Umbilical cord (tissue), 2 donors: ENCODE results near the gene CD81. TPM values are rescaled to one million over a fixed set of nuclear protein-coding genes. Genes with fewer than 3 reads are reported as not detected.
A peak's percentile ranks its signal among the peaks of the same experiment; 100 is the strongest.

Experiments used
- DNase-seq: peaks from one replicate; pipeline ENCODE4 v3.0.0-alpha.2; 2015; ENCODE audit warnings: low spot score
- total RNA-seq: library from RNA; depleted of rRNA; stranded (reverse); fragments of >200 nt; gene quantifications from one replicate; pipeline ENCODE4 v1.2.3, GENCODE V29; 2014; ENCODE audit warnings: low replicate concordance; ENCODE audit not compliant: insufficient read depth

The CD81 gene
- total RNA-seq, 1 donor from 2014 or later: 160 TPM

DNA sequence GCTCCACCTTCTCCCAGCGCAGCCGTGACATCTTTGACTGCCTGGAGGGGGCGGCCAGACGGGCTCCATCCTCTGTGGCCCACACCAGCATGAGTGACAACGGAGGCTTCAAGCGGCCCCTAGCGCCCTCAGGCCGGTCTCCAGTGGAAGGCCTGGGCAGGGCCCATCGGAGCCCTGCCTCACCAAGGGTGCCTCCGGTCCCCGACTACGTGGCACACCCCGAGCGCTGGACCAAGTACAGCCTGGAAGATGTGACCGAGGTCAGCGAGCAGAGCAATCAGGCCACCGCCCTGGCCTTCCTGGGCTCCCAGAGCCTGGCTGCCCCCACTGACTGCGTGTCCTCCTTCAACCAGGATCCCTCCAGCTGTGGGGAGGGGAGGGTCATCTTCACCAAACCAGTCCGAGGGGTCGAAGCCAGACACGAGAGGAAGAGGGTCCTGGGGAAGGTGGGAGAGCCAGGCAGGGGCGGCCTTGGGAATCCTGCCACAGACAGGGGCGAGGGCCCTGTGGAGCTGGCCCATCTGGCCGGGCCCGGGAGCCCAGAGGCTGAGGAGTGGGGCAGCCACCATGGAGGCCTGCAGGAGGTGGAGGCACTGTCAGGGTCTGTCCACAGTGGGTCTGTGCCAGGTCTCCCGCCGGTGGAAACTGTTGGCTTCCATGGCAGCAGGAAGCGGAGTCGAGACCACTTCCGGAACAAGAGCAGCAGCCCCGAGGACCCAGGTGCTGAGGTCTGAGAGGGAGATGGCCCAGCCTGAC, 26.0 kb downstream of the CD81 start:
- DNase-seq: no peak

GRCh38 chr11:2404735-2405196, 27.7 kb downstream of the CD81 start:
- no peak for DNase-seq

DNA sequence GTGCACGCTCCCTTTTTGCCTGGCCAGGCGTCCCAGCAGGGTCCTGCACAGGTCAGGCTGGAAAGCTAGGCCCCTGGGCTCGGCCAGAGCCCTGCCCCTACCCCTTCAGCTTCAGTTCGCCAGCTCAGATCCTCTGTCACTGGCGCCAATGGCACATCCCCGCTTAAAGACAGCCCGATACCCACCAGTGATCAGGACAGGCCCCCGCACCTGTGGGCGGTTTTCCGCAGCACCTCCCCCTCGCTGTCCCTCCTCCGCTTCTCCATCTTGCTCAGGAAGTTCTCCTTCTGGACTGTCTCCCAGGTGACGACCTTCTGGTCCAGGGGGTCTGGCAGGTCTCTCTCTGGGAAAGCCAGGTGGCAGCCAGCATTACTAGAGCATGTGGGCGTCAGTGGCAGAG, 29.3 kb downstream of the CD81 start:
- DNase-seq: no peak

DNA sequence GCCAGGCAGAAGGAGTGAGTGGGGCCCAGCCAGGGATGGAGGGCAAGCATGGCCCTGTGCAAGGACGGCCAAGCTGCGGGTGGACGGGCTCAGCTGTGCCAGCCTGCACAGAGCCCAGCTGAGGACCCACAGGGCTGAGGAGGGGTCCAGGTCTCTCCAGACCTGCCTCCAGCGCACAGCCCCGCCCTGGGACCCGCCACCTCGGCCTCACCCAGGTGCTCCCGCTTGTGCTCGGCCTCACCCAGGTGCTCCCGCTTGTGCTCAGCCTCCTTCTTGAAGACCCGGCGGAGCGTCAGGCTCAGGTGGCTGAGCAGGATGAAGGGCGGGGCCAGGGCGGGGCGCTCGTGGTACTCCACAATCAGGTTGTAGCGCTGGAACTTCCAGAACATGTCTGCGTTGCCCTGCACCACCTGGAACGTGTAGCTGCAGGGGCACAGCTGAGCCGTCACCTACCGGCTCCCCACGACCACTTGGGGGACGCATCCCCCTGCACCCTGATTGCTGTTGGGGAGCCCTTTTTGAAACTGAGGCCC, 29.8 kb downstream of the CD81 start:
- DNase-seq: no peak

- DNase-seq: peak; percentile 11
Measured at GRCh38 chr11:2408671-2409070, 31.6 kb downstream of the CD81 start.

DNA sequence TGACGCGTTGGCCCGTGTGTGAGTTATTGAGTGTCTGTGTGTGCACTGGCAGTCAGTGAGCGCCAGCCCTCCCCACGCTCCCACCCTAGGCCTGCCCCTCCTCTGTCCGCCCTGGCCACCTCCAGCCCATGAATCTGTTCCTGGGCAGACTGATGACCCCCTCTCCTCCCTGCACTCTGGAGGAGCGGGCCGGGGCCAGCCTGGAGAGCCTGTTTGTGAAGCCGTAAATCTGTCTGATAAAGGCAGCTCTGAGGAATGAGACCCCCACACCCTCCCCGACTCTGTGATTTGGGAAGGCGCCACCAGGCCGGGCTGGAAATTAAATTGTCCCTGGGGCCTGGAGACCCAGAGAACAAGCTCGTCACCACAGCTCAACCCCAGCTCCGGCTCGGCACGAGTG, 32.0 kb downstream of the CD81 start:
- peak; percentile 63 for DNase-seq

- peak; percentile 38 for DNase-seq
Measured at GRCh38 chr11:2409611-2410468, 32.7 kb downstream of the CD81 start.

GRCh38 chr11:2410616-2411015, 33.5 kb downstream of the CD81 start:
- DNase-seq: no peak

- DNase-seq: no peak
Measured at GRCh38 chr11:2411446-2412305, 34.6 kb downstream of the CD81 start.

DNA sequence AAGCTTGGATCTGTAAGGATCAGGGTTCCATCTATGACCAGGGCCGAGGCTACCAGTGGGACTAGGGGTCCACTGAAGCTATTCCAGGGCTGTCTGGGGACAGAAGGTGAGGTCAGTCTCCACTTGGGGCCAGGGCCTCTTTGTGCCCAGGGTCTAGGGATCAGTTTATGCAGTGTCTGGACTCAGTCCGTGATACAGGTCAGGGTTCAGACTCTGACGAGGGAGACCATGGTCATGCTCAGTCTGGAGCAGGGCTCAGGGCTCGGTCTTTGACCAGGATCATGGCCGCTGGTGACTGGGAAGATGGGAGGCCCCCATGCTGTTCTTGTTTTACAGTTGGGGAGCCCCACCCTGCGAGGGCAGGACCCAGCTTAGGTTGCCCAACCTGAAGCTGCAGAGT, 35.2 kb downstream of the CD81 start:
- no peak for DNase-seq

- no peak for DNase-seq
Measured at GRCh38 chr11:2413742-2414579, 36.9 kb downstream of the CD81 start.

- DNase-seq: no peak
Measured at GRCh38 chr11:2414616-2415015, 37.5 kb downstream of the CD81 start.

DNA sequence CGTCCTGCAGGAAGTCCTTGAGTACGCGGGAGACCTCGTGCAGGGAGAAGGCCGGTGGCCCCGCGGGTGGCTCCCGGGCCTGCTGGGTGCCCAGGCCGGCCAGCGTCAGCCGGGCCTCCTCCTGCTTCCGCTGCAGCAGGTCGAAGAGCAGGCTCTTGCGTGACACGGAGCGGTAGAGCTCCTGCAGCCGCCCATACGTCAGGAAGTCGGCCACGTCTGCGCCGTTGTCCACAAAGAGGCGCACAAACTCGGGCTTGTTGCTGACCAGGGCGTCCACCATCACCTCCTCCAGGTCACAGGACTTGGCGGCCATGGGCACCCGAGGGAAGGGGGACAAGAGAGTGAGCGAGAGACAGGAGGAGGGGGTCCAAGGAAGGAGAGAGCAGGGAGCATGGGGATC, 38.1 kb downstream of the CD81 start:
- no peak for DNase-seq

DNA sequence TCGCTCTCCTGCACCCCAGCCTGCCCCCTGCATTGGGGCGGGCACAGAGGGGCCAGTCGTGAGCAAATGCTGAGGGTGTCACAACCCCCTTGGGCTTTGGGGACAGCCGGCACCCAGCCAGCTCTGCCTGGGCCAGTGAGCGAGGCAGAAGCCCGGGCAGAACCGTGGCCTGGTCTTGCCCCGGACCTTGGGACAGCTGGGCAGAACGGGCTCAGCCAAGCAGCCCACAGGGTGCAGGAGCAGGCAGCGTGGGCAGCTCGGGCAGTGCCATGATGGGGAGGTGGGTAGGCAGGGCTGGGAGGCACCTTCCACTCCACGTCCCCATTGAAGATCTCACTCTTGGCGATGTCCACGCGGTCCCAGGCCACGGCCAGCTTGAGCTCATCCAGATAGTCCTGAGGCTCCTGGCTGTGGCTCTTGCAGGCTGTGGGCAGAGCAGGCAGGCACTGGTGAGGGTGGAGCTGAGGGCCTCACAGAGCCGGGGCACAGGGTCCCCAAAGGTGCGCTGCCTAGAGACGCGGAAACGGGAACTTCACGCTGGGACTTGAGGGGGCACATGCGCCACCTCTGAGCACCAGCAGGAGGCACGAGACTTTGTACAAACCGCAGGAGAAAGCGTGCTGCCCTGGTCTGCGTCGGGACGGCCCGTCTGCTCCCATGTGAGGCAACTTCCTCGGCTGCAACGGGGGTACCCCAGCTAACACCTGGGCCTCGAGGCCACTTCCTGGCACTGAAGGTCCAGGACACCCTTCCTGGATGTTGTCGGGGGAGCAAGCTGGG, 38.7 kb downstream of the CD81 start:
- DNase-seq: no peak

- no peak for DNase-seq
Measured at GRCh38 chr11:2416765-2417164, 39.7 kb downstream of the CD81 start.

DNA sequence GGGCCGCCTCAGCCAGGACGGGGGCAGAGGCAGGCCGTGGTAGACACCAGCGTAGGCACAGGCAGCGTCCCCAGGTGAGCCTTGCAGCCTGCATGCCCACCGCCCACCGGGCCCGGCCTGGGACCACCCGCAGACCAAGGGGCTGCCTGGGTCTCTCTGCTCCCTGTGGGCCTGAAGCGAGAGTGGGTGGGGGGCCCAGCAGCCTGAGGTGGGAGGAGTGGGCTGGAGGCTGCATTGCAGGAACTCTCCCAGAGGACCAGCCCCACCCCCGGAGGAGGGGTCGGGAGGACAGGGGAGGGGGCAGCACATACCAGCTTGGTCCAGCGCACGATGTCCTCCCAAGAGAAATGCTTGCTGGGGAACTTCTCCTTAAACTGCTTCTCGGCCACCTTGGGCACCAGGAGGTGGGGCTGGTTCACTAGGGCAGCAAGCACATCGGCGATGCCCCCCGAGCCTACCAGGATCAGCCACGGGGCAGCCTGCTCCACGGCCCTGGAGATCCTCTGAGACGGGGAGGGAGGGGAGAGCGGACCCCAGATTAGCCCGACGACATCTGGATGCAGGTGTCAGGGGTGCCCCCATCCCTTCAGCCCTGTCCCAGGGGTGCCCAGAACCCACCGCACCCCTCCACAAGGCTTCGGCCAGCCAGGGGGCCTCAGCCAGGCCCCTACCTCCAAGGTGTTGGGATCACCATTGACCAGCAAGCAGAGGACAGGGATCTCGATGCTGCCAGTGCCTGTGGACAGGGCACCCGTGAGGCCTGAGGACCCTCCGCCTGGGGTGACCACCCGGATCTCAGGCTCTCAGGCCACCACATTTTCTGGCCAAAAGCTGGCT, 41.0 kb downstream of the CD81 start:
- no peak for DNase-seq

DNA sequence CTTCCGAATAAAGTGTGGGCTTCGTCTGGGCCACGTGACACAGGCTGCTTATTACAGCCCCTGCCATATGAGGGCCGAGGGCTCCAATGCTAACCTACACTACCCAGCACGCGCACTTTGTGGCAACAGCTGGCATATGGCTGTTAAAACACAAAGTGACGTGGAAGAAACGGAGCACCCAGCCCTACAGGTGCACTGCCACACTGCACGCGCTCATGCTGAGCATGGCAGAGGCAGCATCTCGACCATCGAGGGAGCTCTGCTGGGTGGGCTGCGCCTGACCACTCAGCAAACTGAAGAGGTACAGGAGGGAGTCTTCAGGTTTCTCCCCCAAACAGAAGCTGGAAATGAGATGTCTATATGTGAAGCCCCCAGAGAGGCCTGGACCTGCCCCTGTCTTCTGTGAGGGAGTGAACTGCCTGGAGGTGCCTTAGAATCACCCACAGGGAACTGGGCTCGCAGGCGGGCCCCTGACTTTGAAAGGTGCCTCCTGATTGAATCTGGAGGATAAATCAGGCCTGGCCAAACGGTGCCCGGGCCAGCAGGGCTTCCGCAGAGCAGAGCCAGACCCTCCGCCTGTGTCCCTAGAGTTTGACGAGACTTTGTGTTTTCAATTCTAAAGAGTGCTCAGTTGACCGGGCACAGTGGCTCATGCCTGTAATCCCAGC, 41.7 kb downstream of the CD81 start:
- no peak for DNase-seq
